Esophagus muscularis mucosa (tissue), 4 donors: ENCODE measurements around the gene BBX. TPM values are rescaled to one million over a fixed set of nuclear protein-coding genes. Genes with fewer than 3 reads are reported as not detected.

Experiments used
- DNase-seq: peaks from one replicate; pipeline ENCODE4 v3.0.0-alpha.2; 2017; ENCODE audit errors: extremely low spot score
- H3K27ac ChIP-seq, 4 donors: fragments of 200-600 bp; sonication (generic); replicated peaks in 1 of 4; 1 replicate in 3 of 4; 2 replicates in 1 of 4; pipeline ENCODE4 v1.5.1; 2016 to 2019; ENCODE audit warnings: mild to moderate bottlenecking in 1 of 4
- H3K27me3 ChIP-seq, 4 donors: fragments of 200-600 bp; sonication (generic); one replicate each; pipeline versions ENCODE4 v1.5.1 to v1.6.0; 2016 to 2019
- H3K36me3 ChIP-seq, 4 donors: fragments of 200-600 bp; sonication (generic); one replicate each; pipeline ENCODE4 v1.5.1; 2016 to 2019
- H3K4me1 ChIP-seq, 4 donors: fragments of 200-600 bp; sonication (generic); one replicate each; pipeline ENCODE4 v1.5.1; 2016 to 2019
- H3K4me3 ChIP-seq, 4 donors: fragments of 200-600 bp; sonication (generic); 1 replicate in 2 of 4; 2 replicates in 2 of 4; pipeline ENCODE4 v1.5.1; 2016 to 2019; ENCODE audit warnings: mild to moderate bottlenecking in 4 of 4, moderate library complexity in 1 of 4
- H3K9me3 ChIP-seq, 4 donors: fragments of 200-600 bp; sonication (generic); 1 replicate in 3 of 4; 2 replicates in 1 of 4; pipeline ENCODE4 v1.5.1; 2016 to 2019
- CTCF ChIP-seq, 3 experiments: fragments of 200-600 bp in 2 of 3; fragments of 450-650 bp in 1 of 3; sonication (generic) in 2 of 3; IDR thresholded peaks; one replicate each; pipeline ENCODE4 v1.5.1; 2017 to 2019; ENCODE audit warnings: antibody characterized with exemption in 3 of 3, mild to moderate bottlenecking in 2 of 3, moderate library complexity in 1 of 3
- EP300 ChIP-seq: sonication (generic); formaldehyde crosslinking; IDR thresholded peaks from one replicate; pipeline ENCODE4 v1.6.1; 2017; ENCODE audit warnings: antibody characterized with exemption
- POLR2A ChIP-seq: fragments of 450-650 bp; IDR thresholded peaks from one replicate; pipeline ENCODE4 v1.6.1; 2017; ENCODE audit warnings: antibody characterized with exemption, moderate library complexity, mild to moderate bottlenecking, low read depth
- POLR2AphosphoS5 ChIP-seq, 2 donors: sonication (generic); formaldehyde crosslinking; IDR thresholded peaks; one replicate each; pipeline ENCODE4 v1.6.1; 2017; ENCODE audit warnings: antibody characterized with exemption in 2 of 2
- WGBS: methylation state at CpG from one replicate; pipeline ENCODE4 v1.1.5; 2018; 5-methylcytosine and 5-hydroxymethylcytosine counted together
- intact Hi-C: fragments of 100-400 bp; cut with DNase I; formaldehyde crosslinking; loops from one replicate; pipeline ENCODE4 v1.15.1; 2023
- total RNA-seq, 4 donors: library from RNA; depleted of rRNA; stranded (reverse); fragments of >200 nt; gene quantifications; one replicate each; pipeline versions ENCODE4 v1.1.0 to v1.2.1, GENCODE V29; 2016

Gene BBX
- total RNA-seq, 4 donors from 2014 or later, result 49.2 to 78.9 (median 77.9) TPM

- no peaks in the 10 kb centered on the region for H3K36me3 ChIP-seq
- H3K27me3 ChIP-seq, result no peaks in the 10 kb centered on the region
- intact Hi-C loops, result loop anchor here (5.0 to 10.0 kb wide), 3 partner anchors 132 to 283 kb away; no protein-coding TSS in a partner anchor
- DNase-seq, result no peak
- no peaks in the 10 kb centered on the region for H3K9me3 ChIP-seq
- TF ChIP-seq POLR2A (no peak), POLR2AphosphoS5 (IDR thresholded peaks at IDR 0.05) (peak in 1 of 2 donors; percentile 26)
- peak overlapping the region; percentile 76 to 95 (median 86) for H3K4me3 ChIP-seq
- peak overlapping the region; percentile 90 to 97 (median 94) for H3K27ac ChIP-seq
- WGBS, result under 1% methylated on average over 24 of the region's 70 CpGs
- H3K4me1 ChIP-seq, result peaks cover 9 to 24% (median 20%) of the 10 kb centered on the region in 4 donors
Observed at GRCh38 chr3:107524841-107525643, 2.3 kb downstream of the BBX start.

- intact Hi-C loops, result loop anchor here (10.0 kb wide), 1 partner anchor 251 kb away; no protein-coding TSS in a partner anchor
- peak overlapping the region; percentile 76 to 95 (median 86) for H3K4me3 ChIP-seq
- H3K36me3 ChIP-seq, result no peaks in the 10 kb centered on the region
- H3K27ac ChIP-seq, result peak overlapping the region; percentile 90 to 97 (median 94)
- TF ChIP-seq CTCF (IDR thresholded peaks at IDR 0.05), result no peak
- no peak for TF ChIP-seq EP300
- TF ChIP-seq POLR2AphosphoS5 (IDR thresholded peaks at IDR 0.05), result no peak
- no peak for TF ChIP-seq POLR2A
- DNase-seq, result no peak
- H3K27me3 ChIP-seq, result no peaks in the 10 kb centered on the region
- H3K4me1 ChIP-seq, result peaks cover 9 to 24% (median 20%) of the 10 kb centered on the region in 4 donors
- 2% methylated on average over 18 of the region's 28 CpGs for WGBS
- no peaks in the 10 kb centered on the region for H3K9me3 ChIP-seq
Observed at GRCh38 chr3:107525644-107526305, 3.0 kb downstream of the BBX start.

GRCh38 chr3:107531917-107532469, 9.2 kb downstream of the BBX start:
- Histone ChIP-seq H3K27ac (no peak overlapping the region), H3K4me3 (no peak overlapping the region), H3K9me3 (no peaks in the 10 kb centered on the region), H3K27me3 (no peaks in the 10 kb centered on the region), H3K36me3 (no peaks in the 10 kb centered on the region), H3K4me1 (peaks cover 0 to 6% (median under 1%) of the 10 kb centered on the region in 4 donors)
- TF ChIP-seq POLR2AphosphoS5 (IDR thresholded peaks at IDR 0.05) (no peak), POLR2A (no peak), CTCF (IDR thresholded peaks at IDR 0.05) (no peak), EP300 (no peak)
- 94% methylated on average over 9 of the region's 9 CpGs for WGBS
- no peak for DNase-seq
- intact Hi-C loops, result no loop called here

- no peak for DNase-seq
- no peaks in the 10 kb centered on the region for H3K27me3 ChIP-seq
- intact Hi-C loops, result loop anchor here (10.0 kb wide), 1 partner anchor 306 kb away; no protein-coding TSS in a partner anchor
- WGBS, result 88% methylated on average over 3 of the region's 3 CpGs
- H3K4me3 ChIP-seq, result no peak overlapping the region
- no peak overlapping the region for H3K27ac ChIP-seq
- H3K36me3 ChIP-seq, result no peaks in the 10 kb centered on the region
- TF ChIP-seq POLR2AphosphoS5 (IDR thresholded peaks at IDR 0.05), result no peak
- no peak for TF ChIP-seq CTCF (IDR thresholded peaks at IDR 0.05)
- peaks cover 0 to 13% (median 8%) of the 10 kb centered on the region in 4 donors for H3K4me1 ChIP-seq
- no peaks in the 10 kb centered on the region for H3K9me3 ChIP-seq
Observed at GRCh38 chr3:107540857-107541256, 18.1 kb downstream of the BBX start.

- Histone ChIP-seq H3K27me3 (no peaks in the 10 kb centered on the region), H3K27ac (no peak overlapping the region), H3K4me1 (peaks cover 0 to 13% (median 4%) of the 10 kb centered on the region in 4 donors), H3K4me3 (no peak overlapping the region), H3K36me3 (no peaks in the 10 kb centered on the region), H3K9me3 (no peaks in the 10 kb centered on the region)
- DNase-seq, result no peak
- TF ChIP-seq EP300 (no peak), POLR2A (no peak)
- 80% methylated on average over 2 of the region's 2 CpGs for WGBS
- intact Hi-C loops, result loop anchor here (10.0 kb wide), 1 partner anchor 308 kb away; no protein-coding TSS in a partner anchor
Observed at GRCh38 chr3:107542665-107543064, 19.9 kb downstream of the BBX start.
